Measurements from ENCODE around the gene MUS81.

- TF ChIP-seq CTCF (IDR thresholded peaks at IDR 0.05) (no peak), EZH2 (IDR thresholded peaks at IDR 0.05) (no peak), EZH2phosphoT487 (IDR thresholded peaks at IDR 0.05) (no peak)
These were observed 38.6 kb downstream of the MUS81 start for GRCh38 chr11:65898656-65899355.
